ENCODE data around the gene TMEM87A. TPM values are rescaled to one million over a fixed set of nuclear protein-coding genes. Genes with fewer than 3 reads are reported as not detected.
A peak's percentile ranks its signal among the peaks of the same experiment; 100 is the strongest.

Gene TMEM87A
- total RNA-seq, 3 donors from 2014 or later = 64.2 to 96.7 (median 93.6) TPM

DNA sequence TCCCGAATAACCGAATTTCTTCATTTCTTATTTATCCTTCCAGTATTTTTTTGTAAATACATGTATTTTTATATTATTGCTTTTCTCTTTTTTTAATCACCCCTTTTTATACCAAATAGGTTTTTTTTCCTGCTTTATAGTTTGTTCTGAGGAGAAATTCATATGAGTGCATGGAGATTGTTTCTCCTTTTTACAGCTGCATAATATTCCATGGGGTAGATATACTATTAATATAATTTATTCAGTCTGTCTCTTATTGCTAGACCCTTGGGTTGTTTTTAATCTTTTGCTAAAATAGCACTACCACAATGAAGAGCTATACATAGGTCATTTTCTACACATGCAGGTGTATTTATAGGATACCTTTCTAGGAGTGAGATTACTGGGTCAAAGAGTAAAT is 3.5 kb upstream of the TMEM87A start:
- Histone ChIP-seq H3K4me3 (no peak overlapping the region), H3K9me3 (no peaks in the 10 kb centered on the region), H3K36me3 (ENCODE audit: low read depth) (no peaks in the 10 kb centered on the region), H3K4me1 (ENCODE audit: low read depth) (peaks cover 19% of the 10 kb centered on the region)
- ATAC-seq = no peak
- DNase-seq = no peak
- TF ChIP-seq, protein P1, sequence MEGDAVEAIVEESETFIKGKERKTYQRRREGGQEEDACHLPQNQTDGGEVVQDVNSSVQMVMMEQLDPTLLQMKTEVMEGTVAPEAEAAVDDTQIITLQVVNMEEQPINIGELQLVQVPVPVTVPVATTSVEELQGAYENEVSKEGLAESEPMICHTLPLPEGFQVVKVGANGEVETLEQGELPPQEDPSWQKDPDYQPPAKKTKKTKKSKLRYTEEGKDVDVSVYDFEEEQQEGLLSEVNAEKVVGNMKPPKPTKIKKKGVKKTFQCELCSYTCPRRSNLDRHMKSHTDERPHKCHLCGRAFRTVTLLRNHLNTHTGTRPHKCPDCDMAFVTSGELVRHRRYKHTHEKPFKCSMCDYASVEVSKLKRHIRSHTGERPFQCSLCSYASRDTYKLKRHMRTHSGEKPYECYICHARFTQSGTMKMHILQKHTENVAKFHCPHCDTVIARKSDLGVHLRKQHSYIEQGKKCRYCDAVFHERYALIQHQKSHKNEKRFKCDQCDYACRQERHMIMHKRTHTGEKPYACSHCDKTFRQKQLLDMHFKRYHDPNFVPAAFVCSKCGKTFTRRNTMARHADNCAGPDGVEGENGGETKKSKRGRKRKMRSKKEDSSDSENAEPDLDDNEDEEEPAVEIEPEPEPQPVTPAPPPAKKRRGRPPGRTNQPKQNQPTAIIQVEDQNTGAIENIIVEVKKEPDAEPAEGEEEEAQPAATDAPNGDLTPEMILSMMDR (IDR thresholded peaks at IDR 0.05) = no peak
- intact Hi-C loops (cut with DNase I, micrococcal nuclease) = no loop called here

- H3K9me3 ChIP-seq = no peaks in the 10 kb centered on the region
- ATAC-seq (no peak), DNase-seq (no peak)
- intact Hi-C loops (cut with DNase I, micrococcal nuclease) = no loop called here
- H3K4me3 ChIP-seq = no peak overlapping the region
- peaks cover 24% of the 10 kb centered on the region for H3K4me1 ChIP-seq (ENCODE audit: low read depth)
- no peaks in the 10 kb centered on the region for H3K36me3 ChIP-seq (ENCODE audit: low read depth)
- TF ChIP-seq, protein P1 (IDR thresholded peaks at IDR 0.05) = no peak
These were observed 2.7 kb upstream of the TMEM87A start for GRCh38 chr15:42275780-42276391.

- Histone ChIP-seq H3K4me1 (ENCODE audit: low read depth) (peaks cover 31% of the 10 kb centered on the region), H3K36me3 (ENCODE audit: low read depth) (no peaks in the 10 kb centered on the region), H3K4me3 (no peak overlapping the region), H3K9me3 (no peaks in the 10 kb centered on the region)
- ATAC-seq (no peak), DNase-seq (peak in 2 of 3 donors; percentile 26 to 39)
- TF ChIP-seq, protein P1 (IDR thresholded peaks at IDR 0.05) = no peak
- intact Hi-C loops (cut with DNase I, micrococcal nuclease) = no loop called here
These were observed 1.4 kb upstream of the TMEM87A start for GRCh38 chr15:42274702-42274989.

DNA sequence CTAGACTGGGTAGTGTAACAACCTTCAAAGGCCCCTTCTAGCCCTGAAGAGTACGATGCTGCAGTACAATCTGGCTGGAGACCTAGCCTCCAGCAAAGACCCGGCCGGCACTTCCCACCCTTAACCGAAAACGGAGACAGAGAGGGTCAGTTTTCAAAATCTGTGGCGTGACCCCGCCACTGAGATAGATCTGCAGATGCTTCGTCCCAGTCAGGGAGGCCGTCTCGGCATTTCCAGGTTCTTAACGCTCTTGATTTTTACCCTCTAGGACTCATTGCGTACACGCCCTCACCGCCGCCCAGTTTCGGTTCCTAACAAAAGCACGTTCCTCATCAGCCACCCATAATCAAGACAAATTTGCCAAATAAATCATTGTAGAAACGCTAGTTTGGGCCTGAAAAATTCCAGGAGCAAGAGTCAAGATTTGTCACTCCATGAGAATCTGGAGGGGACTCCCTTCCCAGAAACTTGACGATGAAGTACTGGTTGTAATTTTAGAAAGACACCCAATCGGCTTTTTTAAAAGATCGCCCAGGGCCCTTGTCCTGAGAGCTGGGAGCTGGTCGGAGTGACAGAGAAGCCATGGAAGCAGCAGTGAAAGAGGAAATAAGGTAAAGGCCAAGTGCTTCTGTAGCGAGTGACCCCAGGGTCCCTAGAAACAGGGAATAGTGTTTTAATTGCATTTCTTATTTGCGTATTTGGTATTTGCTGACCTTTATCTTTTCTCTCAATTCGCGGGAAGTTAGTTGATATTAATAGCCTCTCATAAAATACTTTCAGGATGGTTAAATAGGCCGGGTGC is 868 bp upstream of the TMEM87A start:
- Histone ChIP-seq H3K4me1 (ENCODE audit: low read depth) (peaks cover 34% of the 10 kb centered on the region), H3K36me3 (ENCODE audit: low read depth) (no peaks in the 10 kb centered on the region), H3K4me3 (peak overlapping the region; percentile 62), H3K9me3 (no peaks in the 10 kb centered on the region)
- TF ChIP-seq, protein P1 (IDR thresholded peaks at IDR 0.05) = no peak
- intact Hi-C loops (cut with DNase I, micrococcal nuclease) = no loop called here
- DNase-seq = peak; percentile 80 to 87 (median 84)
- peak; percentile 56 for ATAC-seq

GRCh38 chr15:42270996-42271395 is 2.2 kb downstream of the TMEM87A start:
- no peak overlapping the region for H3K4me3 ChIP-seq
- peaks cover 33% of the 10 kb centered on the region for H3K4me1 ChIP-seq (ENCODE audit: low read depth)
- ATAC-seq (peak; percentile 31), DNase-seq (peak in 1 of 3 donors; percentile 32)
- H3K36me3 ChIP-seq (ENCODE audit: low read depth) = no peaks in the 10 kb centered on the region
- H3K9me3 ChIP-seq = no peaks in the 10 kb centered on the region
- intact Hi-C loops (cut with DNase I, micrococcal nuclease) = no loop called here
- TF ChIP-seq, protein P1 (IDR thresholded peaks at IDR 0.05) = no peak

Measured in mucosa of descending colon (tissue), 3 donors.